Muscle of leg (tissue), 9 donors: Measurements from ENCODE around the gene ARHGAP9. TPM values are rescaled to one million over a fixed set of nuclear protein-coding genes. Genes with fewer than 3 reads are reported as not detected.

Experiments
- polyA plus RNA-seq, 8 donors: library from polyadenylated mRNA; unstranded; fragments of 120-200 nt; gene quantifications; one replicate each; pipeline versions ENCODE4 v1.2.1 to v1.2.3, GENCODE V29; 2013; ENCODE audit warnings: inconsistent platforms in 1 of 8, low replicate concordance in 1 of 8; ENCODE audit not compliant: insufficient read length in 8 of 8, insufficient read depth in 1 of 8
- total RNA-seq: library from RNA; stranded (reverse); fragments of 120-200 nt; gene quantifications from one replicate; pipeline ENCODE4 v1.2.4, GENCODE V29; 2013

ARHGAP9 gene
- total and polyA plus RNA-seq, 9 donors: 3.6 to 6.9 (median 5.3) TPM

Other genes starting within 250 kb of the ARHGAP9 start
- gene STAC3, start 228.7 kb downstream of the ARHGAP9 start, total RNA-seq: 202 TPM
- gene STAC3, start 228.7 kb downstream of the ARHGAP9 start, polyA plus RNA-seq: 100 to 1,000 TPM; 308 to 499 (median 427) TPM
- 20.2 TPM for gene R3HDM2, start 48.8 kb downstream of the ARHGAP9 start, total RNA-seq
- gene R3HDM2, start 48.8 kb downstream of the ARHGAP9 start, polyA plus RNA-seq: 10 to 100 TPM; 32.8 to 52.6 (median 40.4) TPM
- not detected for gene INHBC, start 45.1 kb downstream of the ARHGAP9 start, total RNA-seq
- gene INHBC, start 45.1 kb downstream of the ARHGAP9 start, polyA plus RNA-seq: under 1 TPM in 7 of 8 donors, not detected in 1; 0.07 to 0.19 (median 0.12) TPM
- 1.8 TPM for gene INHBE, start 24.6 kb downstream of the ARHGAP9 start, total RNA-seq
- 1 to 10 TPM; 1.4 to 2.9 (median 2.1) TPM for gene INHBE, start 24.6 kb downstream of the ARHGAP9 start, polyA plus RNA-seq
- 7.1 TPM for gene GLI1, start 20.1 kb downstream of the ARHGAP9 start, total RNA-seq
- gene GLI1, start 20.1 kb downstream of the ARHGAP9 start, polyA plus RNA-seq: 10 to 100 TPM in 4 of 8 donors, 1 to 10 TPM in 4; 8.4 to 16.2 (median 9.9) TPM
- gene MARS1, start 8.2 kb upstream of the ARHGAP9 start, total RNA-seq: 82.0 TPM
- 10 to 100 TPM; 82.0 to 99.3 (median 92.3) TPM for gene MARS1, start 8.2 kb upstream of the ARHGAP9 start, polyA plus RNA-seq
- gene DDIT3, start 40.6 kb upstream of the ARHGAP9 start, total RNA-seq: 28.3 TPM
- gene DDIT3, start 40.6 kb upstream of the ARHGAP9 start, polyA plus RNA-seq: 10 to 100 TPM in 7 of 8 donors, 1 to 10 TPM in 1; 9.7 to 17.9 (median 13.1) TPM
- gene MBD6, start 43.0 kb upstream of the ARHGAP9 start, total RNA-seq: 11.0 TPM
- 10 to 100 TPM; 27.3 to 55.5 (median 33.1) TPM for gene MBD6, start 43.0 kb upstream of the ARHGAP9 start, polyA plus RNA-seq
- gene DCTN2, start 67.3 kb upstream of the ARHGAP9 start, total RNA-seq: 108 TPM
- gene DCTN2, start 67.3 kb upstream of the ARHGAP9 start, polyA plus RNA-seq: 100 to 1,000 TPM; 139 to 174 (median 155) TPM
- 0.04 TPM for gene KIF5A, start 70.2 kb upstream of the ARHGAP9 start, total RNA-seq
- under 1 TPM in 7 of 8 donors, not detected in 1; 0.07 to 0.85 (median 0.12) TPM for gene KIF5A, start 70.2 kb upstream of the ARHGAP9 start, polyA plus RNA-seq
- 8.9 TPM for gene PIP4K2C, start 111.3 kb upstream of the ARHGAP9 start, total RNA-seq
- 10 to 100 TPM; 10.2 to 14.3 (median 11.7) TPM for gene PIP4K2C, start 111.3 kb upstream of the ARHGAP9 start, polyA plus RNA-seq
- 20.5 TPM for gene DTX3, start 125.0 kb upstream of the ARHGAP9 start, total RNA-seq
- gene DTX3, start 125.0 kb upstream of the ARHGAP9 start, polyA plus RNA-seq: 10 to 100 TPM; 23.0 to 36.2 (median 29.4) TPM
- gene ARHGEF25, start 131.6 kb upstream of the ARHGAP9 start, total RNA-seq: 32.3 TPM
- 10 to 100 TPM; 33.3 to 51.2 (median 40.3) TPM for gene ARHGEF25, start 131.6 kb upstream of the ARHGAP9 start, polyA plus RNA-seq
- 1.4 TPM for gene B4GALNT1, start 153.3 kb upstream of the ARHGAP9 start, total RNA-seq
- gene B4GALNT1, start 153.3 kb upstream of the ARHGAP9 start, polyA plus RNA-seq: 1 to 10 TPM; 1.9 to 2.9 (median 2.4) TPM
- 146 TPM for gene OS9, start 214.3 kb upstream of the ARHGAP9 start, total RNA-seq
- 100 to 1,000 TPM; 114 to 169 (median 131) TPM for gene OS9, start 214.3 kb upstream of the ARHGAP9 start, polyA plus RNA-seq